NCI-H1436 treated with DMSO at 0.1 percent for 48 hours (cell line): ENCODE measurements around the gene RALGPS1.
A peak's percentile ranks its signal among the peaks of the same experiment; 100 is the strongest.

Source experiments
- DNase-seq: peaks from one replicate; lab custom pipeline; 2025; lab: John Stamatoyannopoulos, UW

The RALGPS1 gene

GRCh38 chr9:126906091-126906490 is 8.5 kb upstream of the RALGPS1 start:
- no peak for DNase-seq

- no peak for DNase-seq
Observed at GRCh38 chr9:126907058-126907457, 7.5 kb upstream of the RALGPS1 start.

- DNase-seq = no peak
Observed at GRCh38 chr9:126915281-126915816, 767 bp downstream of the RALGPS1 start.

- DNase-seq = no peak
Observed at GRCh38 chr9:126915846-126916543, 1.4 kb downstream of the RALGPS1 start.

GRCh38 chr9:126916909-126917308 is 2.3 kb downstream of the RALGPS1 start:
- no peak for DNase-seq

GRCh38 chr9:126919193-126919592 is 4.6 kb downstream of the RALGPS1 start:
- no peak for DNase-seq

GRCh38 chr9:126925876-126926275 is 11.3 kb downstream of the RALGPS1 start:
- no peak for DNase-seq

GRCh38 chr9:126926364-126926763 is 11.8 kb downstream of the RALGPS1 start:
- DNase-seq = no peak

GRCh38 chr9:126927419-126927818 is 12.8 kb downstream of the RALGPS1 start:
- DNase-seq = peak; percentile 55

GRCh38 chr9:126932871-126933321 is 18.3 kb downstream of the RALGPS1 start:
- DNase-seq = no peak

- DNase-seq = no peak
Observed at GRCh38 chr9:126933334-126933980, 18.9 kb downstream of the RALGPS1 start.

- no peak for DNase-seq
Observed at GRCh38 chr9:126934441-126934840, 19.9 kb downstream of the RALGPS1 start.

- no peak for DNase-seq
Observed at GRCh38 chr9:126935630-126936029, 21.0 kb downstream of the RALGPS1 start.

- no peak for DNase-seq
Observed at GRCh38 chr9:126937444-126937843, 22.9 kb downstream of the RALGPS1 start.

GRCh38 chr9:126938327-126938726 is 23.7 kb downstream of the RALGPS1 start:
- no peak for DNase-seq

GRCh38 chr9:126939821-126940221 is 25.2 kb downstream of the RALGPS1 start:
- DNase-seq = no peak

- no peak for DNase-seq
Observed at GRCh38 chr9:126942399-126942798, 27.8 kb downstream of the RALGPS1 start.

- no peak for DNase-seq
Observed at GRCh38 chr9:126945682-126946081, 31.1 kb downstream of the RALGPS1 start.

GRCh38 chr9:126947529-126947928 is 32.9 kb downstream of the RALGPS1 start:
- no peak for DNase-seq

GRCh38 chr9:126952205-126952977 is 37.8 kb downstream of the RALGPS1 start:
- DNase-seq = no peak

GRCh38 chr9:126953041-126953809 is 38.6 kb downstream of the RALGPS1 start:
- DNase-seq = no peak

GRCh38 chr9:126955811-126956210 is 41.2 kb downstream of the RALGPS1 start:
- no peak for DNase-seq
